Coronary artery (tissue), 2 donors: Measurements from ENCODE around the gene GALR1.
A peak's percentile ranks its signal among the peaks of the same experiment; 100 is the strongest.

Experiments used
- DNase-seq: peaks from one replicate; pipeline ENCODE4 v3.0.0-alpha.2; 2017; ENCODE audit warnings: low spot score
- H3K27ac ChIP-seq, 2 donors: fragments of 200-600 bp; sonication (generic); one replicate each; pipeline ENCODE4 v1.5.1; 2016 to 2019
- H3K4me3 ChIP-seq: fragments of 200-600 bp; sonication (generic); 2 replicates; pipeline ENCODE4 v1.5.1; 2016; ENCODE audit warnings: mild to moderate bottlenecking, moderate library complexity
- CTCF ChIP-seq: fragments of 200-600 bp; sonication (generic); IDR thresholded peaks from one replicate; pipeline ENCODE4 v1.5.1; 2019; ENCODE audit warnings: antibody characterized with exemption

The GALR1 gene

GRCh38 chr18:77250501-77250925 lies 865 bp downstream of the GALR1 start:
- H3K27ac ChIP-seq, result no peak overlapping the region
- no peak for DNase-seq
- TF ChIP-seq CTCF, result no peak
- peak overlapping the region; percentile 56 for H3K4me3 ChIP-seq

GRCh38 chr18:77250926-77251729 lies 1.5 kb downstream of the GALR1 start:
- Histone ChIP-seq H3K4me3 (peak overlapping the region; percentile 56), H3K27ac (no peak overlapping the region)
- no peak for TF ChIP-seq CTCF
- no peak for DNase-seq

GRCh38 chr18:77251730-77252050 lies 2.0 kb downstream of the GALR1 start:
- Histone ChIP-seq H3K27ac (no peak overlapping the region), H3K4me3 (no peak overlapping the region)
- TF ChIP-seq CTCF, result no peak
- no peak for DNase-seq

GRCh38 chr18:77254711-77255405 lies 5.2 kb downstream of the GALR1 start:
- no peak overlapping the region for H3K4me3 ChIP-seq
- no peak overlapping the region for H3K27ac ChIP-seq
- DNase-seq, result no peak
- no peak for TF ChIP-seq CTCF

GRCh38 chr18:77255426-77256105 lies 5.9 kb downstream of the GALR1 start:
- Histone ChIP-seq H3K27ac (no peak overlapping the region), H3K4me3 (no peak overlapping the region)
- TF ChIP-seq CTCF, result no peak
- no peak for DNase-seq

GRCh38 chr18:77262643-77263465 lies 13.2 kb downstream of the GALR1 start:
- Histone ChIP-seq H3K4me3 (no peak overlapping the region), H3K27ac (no peak overlapping the region)
- TF ChIP-seq CTCF, result no peak
- no peak for DNase-seq
